K562 (cell line): ENCODE data around the gene GSDME.

Experiments used
- HDGF ChIP-seq: fragments of 450-650 bp; IDR thresholded peaks from 2 replicates; pipeline ENCODE4 v1.6.1; 2016
- HOXB6 ChIP-seq: fragments of 250-450 bp; sonication (Bioruptor Pico); IDR thresholded peaks from 2 replicates; pipeline ENCODE4 v1.5.1; 2022; ENCODE audit warnings: mild to moderate bottlenecking, borderline replicate concordance
- STAG1 ChIP-seq: sonication (generic); formaldehyde crosslinking; IDR thresholded peaks from 2 replicates; pipeline ENCODE4 v1.5.0; 2020; ENCODE audit warnings: missing genetic modification reagents, borderline replicate concordance

DNA sequence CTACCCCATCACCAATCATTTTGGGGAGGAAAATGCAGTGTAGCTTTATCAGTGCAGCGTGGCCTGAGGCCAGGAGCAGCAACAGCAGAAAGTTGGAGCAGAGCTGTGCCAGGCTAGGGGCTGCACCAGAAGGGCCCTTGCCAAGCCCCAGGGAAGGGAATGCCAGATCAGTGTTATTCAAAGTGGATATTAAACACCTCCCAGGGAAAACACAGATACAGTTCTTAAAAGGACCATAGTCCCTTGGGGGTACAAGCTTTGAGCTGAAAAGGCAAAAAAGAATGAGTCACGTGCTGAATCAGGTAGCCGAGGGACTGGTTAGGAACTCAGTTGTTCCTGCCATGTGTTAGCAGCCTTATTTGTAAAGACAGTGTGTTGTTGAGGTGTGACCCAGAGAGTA is 54.0 kb downstream of the GSDME start:
- TF ChIP-seq HDGF (no peak), HOXB6 (CRISPR knock-in tag) (no peak), STAG1 (CRISPR knock-in tag) (no peak)
